HG02678 (cell line): Measurements from ENCODE around the gene AP2M1.
"Not testable (repeated sequence)": the region's sequence is repeated elsewhere in the genome, so short reads cannot be mapped to it uniquely, and the experiment has no call there.

Source experiments
- ATAC-seq: cut with Tn5 transposase; IDR thresholded peaks from one replicate; pipeline ENCODE4 v1.9.1; 2021; ENCODE audit warnings: mild to moderate bottlenecking, moderate library complexity; ENCODE audit not compliant: unreplicated experiment

The AP2M1 gene

GRCh38 chr3:184156522-184156955 lies 18.1 kb upstream of the AP2M1 start:
- no peak for ATAC-seq

- ATAC-seq, result no peak
These were observed 17.4 kb upstream of the AP2M1 start for GRCh38 chr3:184157206-184157605.

GRCh38 chr3:184158404-184158803 lies 16.3 kb upstream of the AP2M1 start:
- no peak for ATAC-seq

DNA sequence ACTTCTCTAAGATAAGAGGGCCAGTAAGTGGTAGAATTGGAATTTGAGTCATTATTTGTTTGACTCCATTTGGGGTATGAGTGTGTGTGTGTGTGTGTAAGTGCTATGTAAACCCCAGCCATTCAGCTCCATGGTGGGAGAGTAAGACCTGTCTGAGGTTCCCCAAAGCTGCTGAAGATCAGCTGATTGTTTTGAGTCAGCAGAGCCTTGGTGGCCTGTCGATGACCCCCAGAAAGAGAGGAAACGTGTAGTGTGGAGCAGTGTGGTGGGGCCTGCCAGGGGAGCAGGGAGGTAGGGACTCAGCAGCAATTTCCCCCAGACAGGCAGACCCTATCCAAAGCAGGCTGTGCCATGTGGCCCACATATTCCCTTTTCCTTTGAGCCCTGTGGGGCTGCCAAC lies 14.2 kb upstream of the AP2M1 start:
- ATAC-seq, result no peak

GRCh38 chr3:184162571-184163070 lies 12.0 kb upstream of the AP2M1 start:
- not testable (repeated sequence) for ATAC-seq

- ATAC-seq, result no peak
These were observed 9.9 kb upstream of the AP2M1 start for GRCh38 chr3:184164648-184165330.

GRCh38 chr3:184165543-184165942 lies 9.1 kb upstream of the AP2M1 start:
- no peak for ATAC-seq

GRCh38 chr3:184166671-184167070 lies 8.0 kb upstream of the AP2M1 start:
- ATAC-seq, result no peak

GRCh38 chr3:184167786-184168185 lies 6.9 kb upstream of the AP2M1 start:
- no peak for ATAC-seq

DNA sequence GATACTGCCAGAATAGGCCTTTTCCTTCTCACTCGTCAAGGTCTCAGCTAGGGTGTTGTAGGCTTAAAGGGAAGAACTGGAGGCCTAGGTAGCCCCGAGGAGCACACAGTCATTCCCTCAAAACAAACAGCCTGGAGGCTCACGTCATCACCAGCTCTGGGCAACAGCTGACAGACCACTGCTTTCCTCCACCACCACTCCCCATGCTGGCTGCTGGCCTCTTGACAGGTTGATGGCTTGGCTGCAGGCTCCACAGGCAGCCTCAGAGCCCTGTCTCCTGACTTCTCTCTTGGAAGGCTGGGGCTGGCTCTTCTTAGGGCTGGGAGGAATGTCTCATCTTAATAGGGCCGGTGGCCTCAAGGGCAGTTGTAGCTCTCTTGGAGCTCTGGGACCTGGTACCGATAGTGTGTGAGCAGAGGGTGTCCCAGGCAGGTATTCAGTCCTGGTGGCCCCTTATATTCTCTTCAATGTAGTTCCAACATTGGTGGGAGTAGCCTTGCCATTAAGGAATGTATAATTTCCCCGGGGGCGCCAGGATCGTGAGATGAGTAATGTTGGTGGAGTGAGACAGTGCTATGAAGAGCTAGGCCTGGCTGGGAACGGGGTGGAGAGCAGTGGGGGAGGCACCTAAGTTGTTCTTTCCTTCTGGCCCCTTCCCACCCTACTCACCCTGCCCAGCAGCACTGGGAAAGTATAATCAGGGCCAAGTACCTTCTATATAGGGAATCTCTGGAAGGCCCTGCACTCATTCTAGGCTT lies 6.1 kb upstream of the AP2M1 start:
- ATAC-seq, result no peak

DNA sequence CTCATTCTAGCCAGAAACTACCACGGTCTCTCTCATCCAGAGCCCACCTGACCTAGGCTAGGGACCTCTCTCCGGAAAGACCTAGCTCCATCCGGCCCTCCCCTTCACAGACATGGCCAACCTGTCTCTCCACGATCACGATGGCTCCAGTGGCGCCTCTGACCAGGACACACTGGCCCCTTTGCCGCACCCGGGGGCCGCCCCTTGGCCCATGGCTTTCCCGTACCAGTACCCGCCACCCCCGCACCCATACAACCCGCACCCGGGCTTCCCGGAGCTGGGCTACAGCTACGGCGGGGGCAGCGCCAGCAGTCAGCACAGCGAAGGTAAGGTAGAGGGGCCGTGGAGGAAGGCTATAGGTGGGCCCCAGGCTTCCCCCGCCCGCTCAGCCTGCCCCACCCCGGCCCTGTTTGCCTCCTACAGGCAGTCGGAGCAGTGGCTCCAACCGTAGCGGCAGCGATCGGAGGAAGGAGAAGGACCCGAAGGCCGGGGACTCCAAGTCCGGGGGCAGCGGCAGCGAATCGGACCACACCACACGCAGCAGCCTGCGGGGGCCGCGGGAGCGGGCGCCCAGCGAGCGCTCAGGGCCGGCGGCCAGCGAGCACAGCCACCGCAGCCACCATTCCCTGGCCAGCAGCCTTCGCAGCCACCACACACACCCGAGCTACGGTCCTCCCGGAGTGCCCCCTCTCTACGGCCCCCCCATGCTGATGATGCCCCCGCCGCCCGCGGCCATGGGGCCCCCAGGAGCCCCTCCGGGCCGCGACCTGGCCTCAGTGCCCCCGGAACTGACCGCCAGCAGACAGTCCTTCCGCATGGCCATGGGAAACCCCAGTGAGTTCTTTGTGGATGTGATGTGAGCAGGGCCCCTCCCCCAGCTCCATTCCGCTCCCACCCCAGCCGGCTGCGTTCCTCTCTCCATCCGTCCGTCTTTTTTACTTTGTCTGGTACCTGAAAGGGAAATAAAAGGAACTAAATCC lies 4.5 kb upstream of the AP2M1 start:
- no peak for ATAC-seq

- no peak for ATAC-seq
These were observed 3.1 kb upstream of the AP2M1 start for GRCh38 chr3:184171562-184171961.

GRCh38 chr3:184172681-184173373 lies 1.8 kb upstream of the AP2M1 start:
- ATAC-seq, result no peak

DNA sequence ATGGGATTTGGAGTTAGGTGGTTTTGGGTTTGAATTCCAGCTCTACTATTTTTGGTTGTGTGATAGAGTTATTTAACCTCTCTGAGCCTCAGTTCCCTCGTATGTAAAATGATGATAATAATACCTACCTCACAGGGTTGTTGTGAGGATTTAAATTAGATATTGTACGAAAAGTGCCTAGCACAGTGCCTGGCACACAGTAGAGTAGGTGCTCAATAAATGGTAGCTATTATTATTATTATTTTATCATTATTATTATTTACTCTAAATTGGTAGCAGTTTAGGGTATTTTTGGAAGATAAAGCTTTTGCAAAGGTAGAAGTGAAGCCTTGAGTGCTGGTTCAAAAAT lies 1.3 kb upstream of the AP2M1 start:
- ATAC-seq, result no peak

DNA sequence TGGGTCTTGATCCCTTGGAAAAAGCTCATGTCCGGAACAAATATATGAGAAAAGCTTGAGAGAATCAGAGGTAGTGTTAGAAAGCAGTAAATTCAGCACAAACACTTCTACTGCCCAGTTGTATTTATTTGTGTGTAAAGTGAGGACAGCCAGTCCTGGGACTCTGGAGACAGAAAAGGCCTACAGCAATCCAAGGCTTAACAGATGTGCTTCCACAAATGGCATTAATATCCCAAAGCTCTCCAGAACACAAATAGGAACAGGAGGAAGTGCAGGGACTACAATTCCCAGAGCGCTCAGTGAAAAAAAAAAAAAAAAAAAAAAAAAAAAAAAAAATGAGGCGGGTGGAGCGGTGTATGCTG lies 390 bp upstream of the AP2M1 start:
- ATAC-seq, result no peak

GRCh38 chr3:184175506-184175905 lies 851 bp downstream of the AP2M1 start:
- no peak for ATAC-seq

DNA sequence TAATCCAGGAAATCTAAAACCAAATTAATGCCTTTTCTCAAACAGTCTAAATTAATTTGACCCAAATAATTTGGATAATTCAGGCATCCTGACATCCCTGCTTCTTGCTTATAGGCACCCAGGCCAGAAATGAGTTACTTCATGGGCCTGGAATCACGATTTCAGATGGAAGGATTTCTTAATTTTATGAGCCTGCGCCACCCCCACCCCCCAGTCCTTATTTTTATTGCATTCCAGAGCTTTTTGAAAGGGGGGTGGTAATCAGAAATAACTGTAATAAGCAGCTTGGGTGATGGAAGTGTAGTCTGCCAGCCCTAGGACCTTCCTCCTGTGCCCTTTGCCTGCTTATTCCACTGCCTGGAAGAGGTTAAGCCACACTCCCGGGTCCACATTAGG lies 1.3 kb downstream of the AP2M1 start:
- no peak for ATAC-seq

DNA sequence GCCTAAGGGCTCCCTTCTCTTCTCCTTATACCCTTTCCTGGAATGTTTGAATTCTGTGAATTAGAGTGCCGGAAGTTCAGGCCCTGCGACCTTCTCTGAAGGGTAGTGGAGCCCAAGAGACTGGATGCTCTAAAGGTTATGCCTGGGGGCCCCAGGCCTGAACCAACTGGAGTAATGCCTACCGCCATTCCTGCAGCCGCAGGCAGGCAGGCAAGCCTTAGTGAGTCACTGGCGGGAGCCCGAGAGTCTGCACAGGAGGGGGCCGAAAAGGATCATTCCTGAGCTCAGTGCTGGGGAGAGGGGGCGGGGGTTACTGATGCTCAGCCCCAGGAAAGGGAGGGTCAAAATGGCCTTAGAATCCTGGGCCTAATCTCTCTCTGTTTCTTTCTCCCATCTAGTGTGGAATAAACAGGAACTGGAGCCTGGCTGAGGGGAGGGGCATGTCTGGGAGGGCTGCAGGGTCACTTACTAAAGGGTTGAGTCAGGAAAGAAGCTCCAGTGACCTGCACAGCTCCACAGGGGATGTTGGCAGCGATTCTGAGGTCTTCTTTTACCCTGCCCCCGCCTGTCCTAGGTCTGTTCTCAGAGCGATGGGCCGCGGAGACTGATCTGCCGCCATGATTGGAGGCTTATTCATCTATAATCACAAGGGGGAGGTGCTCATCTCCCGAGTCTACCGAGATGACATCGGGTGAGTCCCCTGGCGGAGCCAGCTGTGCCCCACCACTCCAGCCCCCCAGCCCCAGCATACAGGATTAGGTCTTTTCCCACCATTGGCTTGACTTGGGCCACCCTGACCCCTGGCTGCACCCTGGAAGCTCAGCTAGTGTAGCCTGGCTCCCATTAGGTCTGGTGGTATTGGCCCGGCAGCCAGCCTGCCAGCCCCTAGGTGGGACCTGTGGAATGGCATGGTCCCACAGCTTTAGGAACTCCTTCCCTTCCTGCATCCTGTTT lies 2.0 kb downstream of the AP2M1 start:
- no peak for ATAC-seq

DNA sequence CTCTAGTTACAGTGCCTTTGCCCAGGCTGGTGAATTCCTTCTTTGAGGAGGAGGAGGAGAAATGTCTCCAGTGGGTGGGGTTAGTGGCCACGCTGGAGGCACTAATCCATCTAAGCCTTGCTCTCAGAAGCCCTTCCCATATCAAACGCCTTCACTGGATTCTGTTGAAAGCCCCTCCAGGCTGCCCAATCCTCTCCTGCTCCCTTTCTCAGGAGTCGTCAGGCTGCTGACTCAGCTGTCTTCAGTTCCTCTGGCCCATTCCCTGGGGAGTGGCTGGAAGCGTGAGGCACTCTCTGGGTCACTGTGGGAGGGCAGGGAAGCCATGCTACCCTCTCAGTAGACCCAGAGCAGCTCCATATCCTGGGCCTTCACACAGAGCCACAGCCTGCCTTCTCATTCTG lies 2.7 kb downstream of the AP2M1 start:
- ATAC-seq, result no peak
